HG03097 (cell line): ENCODE data around the gene BANK1.
A peak's percentile ranks its signal among the peaks of the same experiment; 100 is the strongest.

Experiments used
- ATAC-seq: cut with Tn5 transposase; IDR thresholded peaks from one replicate; pipeline ENCODE4 v1.9.1; 2021; ENCODE audit not compliant: unreplicated experiment, low FRiP score

The BANK1 gene

GRCh38 chr4:101807351-101807750 lies 16.8 kb downstream of the BANK1 start:
- ATAC-seq: peak; percentile 29

GRCh38 chr4:101813604-101814003 lies 23.1 kb downstream of the BANK1 start:
- ATAC-seq: peak; percentile 74

- no peak for ATAC-seq
These were observed 27.8 kb downstream of the BANK1 start for GRCh38 chr4:101818362-101818761.

GRCh38 chr4:101823864-101824263 lies 33.3 kb downstream of the BANK1 start:
- ATAC-seq: no peak

GRCh38 chr4:101824500-101824899 lies 34.0 kb downstream of the BANK1 start:
- no peak for ATAC-seq

GRCh38 chr4:101825953-101826352 lies 35.4 kb downstream of the BANK1 start:
- no peak for ATAC-seq

GRCh38 chr4:101831816-101832215 lies 41.3 kb downstream of the BANK1 start:
- no peak for ATAC-seq

GRCh38 chr4:101833480-101833879 lies 43.0 kb downstream of the BANK1 start:
- ATAC-seq: no peak

- no peak for ATAC-seq
These were observed 44.8 kb downstream of the BANK1 start for GRCh38 chr4:101835121-101835904.

GRCh38 chr4:101843054-101843453 lies 52.5 kb downstream of the BANK1 start:
- no peak for ATAC-seq

GRCh38 chr4:101846550-101846949 lies 56.0 kb downstream of the BANK1 start:
- no peak for ATAC-seq

GRCh38 chr4:101850698-101851097 lies 60.2 kb downstream of the BANK1 start:
- no peak for ATAC-seq

GRCh38 chr4:101851672-101852071 lies 61.1 kb downstream of the BANK1 start:
- ATAC-seq: no peak

GRCh38 chr4:101853028-101853427 lies 62.5 kb downstream of the BANK1 start:
- ATAC-seq: no peak

- ATAC-seq: no peak
These were observed 63.2 kb downstream of the BANK1 start for GRCh38 chr4:101853691-101854090.

GRCh38 chr4:101855239-101855638 lies 64.7 kb downstream of the BANK1 start:
- ATAC-seq: no peak

GRCh38 chr4:101856149-101856548 lies 65.6 kb downstream of the BANK1 start:
- no peak for ATAC-seq

- no peak for ATAC-seq
These were observed 66.6 kb downstream of the BANK1 start for GRCh38 chr4:101857176-101857575.

- no peak for ATAC-seq
These were observed 68.1 kb downstream of the BANK1 start for GRCh38 chr4:101858641-101859040.

- ATAC-seq: no peak
These were observed 72.1 kb downstream of the BANK1 start for GRCh38 chr4:101862595-101862994.

- ATAC-seq: no peak
These were observed 74.1 kb downstream of the BANK1 start for GRCh38 chr4:101864660-101865059.

- ATAC-seq: no peak
These were observed 75.1 kb downstream of the BANK1 start for GRCh38 chr4:101865501-101866062.
